Head of caudate nucleus (tissue), 42 donors: ENCODE measurements around the gene SCARF2.
"Not testable (repeated sequence)": the region's sequence is repeated elsewhere in the genome, so short reads cannot be mapped to it uniquely, and the experiment has no call there.

Experiments used
- DNase-seq, 42 donors: peaks; one replicate each; pipeline versions ENCODE4 v3.0.0 to v3.0.0-alpha.2; 2020 to 2021; ENCODE audit warnings: mixed read lengths in 7 of 42
- intact Hi-C: fragments of 100-400 bp; cut with DNase I; formaldehyde crosslinking; loops from one replicate; pipeline ENCODE4 v1.15.0; 2022

Gene SCARF2

DNA sequence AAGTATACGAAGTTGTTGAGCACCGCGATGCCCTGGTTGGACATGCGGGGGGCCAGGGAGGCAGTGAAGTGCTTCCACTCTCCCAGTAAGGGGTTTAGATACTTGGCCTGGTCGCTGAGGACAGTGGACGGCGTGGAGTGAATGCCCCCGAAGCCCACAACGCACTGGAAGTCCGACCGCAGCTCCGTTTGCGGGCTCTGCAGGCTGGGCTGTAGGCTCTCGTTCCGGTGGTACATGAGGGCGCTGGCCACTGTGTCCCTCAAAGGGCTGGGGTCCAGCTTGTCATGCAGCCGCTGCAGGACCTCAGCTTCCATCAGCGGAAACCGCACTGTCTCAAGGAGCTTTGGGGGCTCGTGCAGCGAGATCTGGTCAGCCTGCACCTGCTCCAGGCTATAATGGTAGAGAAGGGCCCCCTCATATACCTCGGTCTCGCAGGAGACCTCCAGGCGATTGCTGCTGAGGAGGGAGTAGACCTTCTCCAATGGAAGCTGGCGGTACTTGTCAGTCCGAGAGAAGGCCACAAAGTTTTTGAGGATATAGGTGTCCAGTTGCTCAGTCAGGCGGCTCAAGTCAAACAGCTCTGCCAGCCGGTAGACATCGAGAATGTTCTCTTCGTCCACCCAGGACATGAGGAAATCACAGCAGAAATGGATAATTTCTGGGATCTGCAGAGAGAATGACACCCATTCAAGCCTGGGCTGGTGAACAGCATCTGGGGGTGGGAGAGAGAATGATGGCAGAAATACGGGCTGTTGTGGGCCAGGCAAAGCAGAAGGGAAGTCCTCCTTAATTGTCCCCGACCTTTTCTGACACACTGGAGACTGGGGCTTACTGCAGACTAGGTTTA lies 27.5 kb upstream of the SCARF2 start:
- intact Hi-C loops: no loop called here
- DNase-seq: no peak

- no peak for DNase-seq
- intact Hi-C loops: no loop called here
These were observed 26.5 kb upstream of the SCARF2 start for GRCh38 chr22:20464096-20464614.

- intact Hi-C loops: no loop called here
These were observed 25.9 kb upstream of the SCARF2 start for GRCh38 chr22:20463324-20464095.

DNA sequence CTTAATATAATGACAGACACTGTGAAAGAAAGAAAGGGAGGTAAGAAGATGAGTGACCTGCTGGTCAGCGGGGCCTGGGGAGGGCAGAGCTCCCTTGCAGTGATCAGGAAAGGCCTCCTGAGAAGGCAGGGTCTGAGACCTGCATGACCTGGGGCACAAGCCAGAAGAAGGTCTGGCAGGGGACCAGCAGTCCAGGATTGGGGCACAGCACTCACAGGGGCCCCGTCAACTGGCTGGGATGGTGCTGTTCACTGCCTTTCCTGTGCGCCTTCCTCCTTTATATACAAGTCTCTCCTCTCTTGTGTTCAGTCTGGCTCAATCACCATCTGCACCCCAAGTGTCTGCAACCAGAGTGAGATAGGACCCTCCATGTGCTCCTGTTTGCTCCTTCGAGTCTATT lies 22.2 kb upstream of the SCARF2 start:
- no peak for DNase-seq
- intact Hi-C loops: no loop called here

More at GRCh38 chr22:20463324-20464095, 25.9 kb upstream of the SCARF2 start:
- DNase-seq: no peak

GRCh38 chr22:20459152-20459542 lies 21.5 kb upstream of the SCARF2 start:
- DNase-seq: no peak
- intact Hi-C loops: no loop called here

DNA sequence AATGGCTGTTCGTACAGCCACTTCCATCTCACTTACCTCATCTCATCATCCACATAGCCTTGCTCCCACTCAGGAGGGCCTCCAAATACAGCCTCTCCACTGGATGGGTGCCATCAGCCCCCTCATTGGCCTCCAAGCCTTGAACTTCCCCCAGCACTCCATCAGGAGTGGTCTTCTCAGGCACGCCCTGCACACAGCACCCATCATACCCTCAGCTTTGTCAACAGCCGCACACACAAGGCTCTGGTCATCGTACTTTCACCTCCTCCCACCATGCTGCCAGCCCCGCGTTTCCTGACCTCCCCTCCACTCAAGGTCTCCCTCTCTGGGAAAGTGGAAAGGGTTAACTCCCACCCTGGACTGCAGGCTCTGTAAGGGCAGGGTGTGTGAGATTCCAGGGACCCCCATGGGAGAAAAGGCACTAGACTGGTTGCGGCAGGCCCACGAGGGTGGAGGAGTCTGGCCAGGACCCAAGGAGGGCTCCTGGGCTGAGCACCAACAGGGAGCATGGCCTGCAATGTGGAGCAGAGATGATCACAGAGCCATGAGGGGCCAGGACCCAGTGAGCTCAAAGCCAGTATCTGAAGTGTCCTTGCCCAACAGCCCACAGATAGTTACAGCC lies 21.0 kb upstream of the SCARF2 start:
- intact Hi-C loops: no loop called here

DNA sequence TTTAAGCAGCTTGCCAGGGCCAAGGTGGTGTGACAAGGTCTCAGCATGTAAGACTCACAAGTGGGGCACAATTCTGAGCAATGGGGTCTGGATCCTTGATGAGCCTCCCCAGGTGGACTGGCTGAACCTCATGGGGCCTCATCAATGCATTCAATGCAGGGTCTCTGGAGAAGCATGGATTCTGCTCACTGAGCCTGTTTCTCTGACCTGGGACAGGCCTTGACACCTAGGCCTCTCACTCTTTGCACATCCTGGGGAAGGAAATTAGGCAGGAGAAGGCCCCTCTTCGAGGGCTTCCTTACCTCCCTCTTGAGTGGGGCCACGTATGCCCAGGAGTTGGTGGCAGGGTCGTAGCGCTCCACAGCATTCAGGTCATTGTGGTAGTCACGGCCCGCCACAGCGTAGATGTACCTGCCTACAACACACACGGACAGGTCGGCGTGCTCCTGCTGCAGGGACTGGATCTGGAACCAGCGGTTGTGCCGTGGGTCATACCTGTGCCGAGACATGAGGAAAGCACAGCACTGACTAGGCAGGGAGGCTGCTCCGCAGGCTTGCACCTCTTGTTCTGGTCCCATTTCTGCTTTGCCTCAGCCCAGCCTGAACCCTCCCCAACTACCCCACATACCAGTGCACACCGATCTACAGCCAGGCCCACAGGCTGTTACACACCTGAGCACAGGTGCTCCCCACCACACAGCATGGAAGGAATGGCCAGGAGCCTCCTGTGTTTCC lies 20.0 kb upstream of the SCARF2 start:
- intact Hi-C loops: loop anchor here (2.0 kb wide), 1 partner anchor 39 kb away; no protein-coding TSS in a partner anchor
- DNase-seq: no peak

More for the DNA sequence above, 21.0 kb upstream of the SCARF2 start:
- DNase-seq: no peak

DNA sequence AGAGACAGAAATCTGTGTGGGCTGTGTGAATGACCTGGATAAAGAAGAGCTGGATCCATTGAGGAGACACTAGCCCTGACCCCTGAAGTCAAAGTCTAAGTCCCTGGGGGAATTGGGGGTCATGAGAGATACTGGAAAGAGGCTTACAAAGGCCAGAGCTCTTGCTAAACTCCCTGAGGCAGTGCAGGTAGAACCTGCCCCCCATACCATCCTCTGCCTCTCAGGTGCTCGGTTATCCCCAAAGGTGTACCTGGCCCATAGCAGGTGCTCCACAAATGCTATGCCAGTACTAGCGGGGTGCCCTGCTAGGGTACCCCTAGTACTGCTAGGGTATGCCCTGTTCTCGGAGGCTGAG lies 19.1 kb upstream of the SCARF2 start:
- intact Hi-C loops: loop anchor here (2.0 kb wide), 1 partner anchor 38 kb away; no protein-coding TSS in a partner anchor
- no peak for DNase-seq

- intact Hi-C loops: loop anchor here (2.0 kb wide), 1 partner anchor 37 kb away; no protein-coding TSS in a partner anchor
These were observed 18.6 kb upstream of the SCARF2 start for GRCh38 chr22:20456064-20456721.

DNA sequence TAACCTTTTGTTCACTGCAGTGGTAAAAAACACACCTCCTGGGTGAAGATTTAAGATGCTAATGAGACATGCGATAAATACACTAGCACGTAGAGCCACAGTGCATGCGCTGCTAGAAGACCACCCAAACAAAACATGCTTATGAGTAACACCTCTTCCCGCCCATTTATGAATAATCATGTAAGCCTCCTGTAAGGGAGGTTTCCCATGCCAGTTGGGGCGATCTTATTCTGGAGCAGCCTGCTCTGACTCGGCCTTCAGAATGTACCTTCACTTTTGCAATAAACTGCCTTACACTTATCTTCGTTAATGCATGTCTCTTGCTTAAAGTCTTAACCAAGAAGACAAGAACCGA lies 18.1 kb upstream of the SCARF2 start:
- intact Hi-C loops: loop anchor here (2.0 kb wide), 1 partner anchor 37 kb away; no protein-coding TSS in a partner anchor
- DNase-seq: no peak

More at GRCh38 chr22:20456064-20456721, 18.6 kb upstream of the SCARF2 start:
- DNase-seq: peak; percentile 66 to 90 (median 79)

GRCh38 chr22:20453222-20453621 lies 15.6 kb upstream of the SCARF2 start:
- DNase-seq: no peak
- intact Hi-C loops: no loop called here

DNA sequence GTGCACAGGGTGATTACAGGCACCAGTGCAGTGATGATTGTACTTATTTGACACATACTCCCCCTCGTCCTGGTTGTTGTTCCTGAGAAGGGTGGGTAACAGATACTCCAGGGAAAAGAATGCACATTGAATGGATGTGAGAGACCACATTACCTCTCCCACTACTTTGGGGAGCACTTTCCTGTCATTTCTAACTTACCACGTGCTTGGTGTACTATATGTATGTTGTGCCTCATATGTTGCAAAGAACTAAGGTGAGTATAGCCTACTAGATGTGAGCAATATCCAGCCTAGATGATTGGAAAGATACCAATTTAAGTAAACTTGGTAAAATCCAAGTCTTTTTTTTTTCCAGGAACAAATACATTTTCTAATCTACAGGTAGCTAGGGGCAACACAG lies 14.3 kb upstream of the SCARF2 start:
- DNase-seq: no peak
- intact Hi-C loops: no loop called here

DNA sequence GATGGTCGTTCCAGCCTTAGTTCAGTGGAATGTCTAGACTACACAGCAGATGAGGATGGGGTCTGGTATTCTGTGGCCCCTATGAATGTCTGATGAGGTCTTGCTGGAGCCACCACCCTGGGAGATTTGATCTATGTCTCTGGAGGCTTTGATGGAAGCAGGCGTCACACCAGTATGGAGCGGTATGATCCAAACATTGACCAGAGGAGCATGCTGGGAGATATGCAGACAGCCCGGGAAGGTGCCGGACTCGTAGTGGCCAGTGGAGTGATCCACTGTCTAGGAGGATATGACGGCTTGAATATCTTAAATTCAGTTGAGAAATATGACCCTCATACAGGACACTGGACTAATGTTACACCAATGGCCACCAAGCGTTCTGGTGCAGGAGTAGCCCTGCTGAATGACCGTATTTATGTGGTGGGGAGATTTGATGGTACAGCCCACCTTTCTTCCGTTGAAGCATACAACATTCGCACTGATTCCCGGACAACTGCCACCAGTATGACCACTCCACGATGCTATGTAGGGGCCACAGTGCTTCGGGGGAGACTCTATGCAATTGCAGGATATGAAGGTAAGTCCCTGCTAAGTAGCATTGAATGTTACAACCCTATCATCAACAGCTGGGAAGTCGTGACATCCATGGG lies 13.6 kb upstream of the SCARF2 start:
- intact Hi-C loops, DNase-seq: not testable (repeated sequence)

- intact Hi-C loops: no loop called here
- no peak for DNase-seq
These were observed 12.9 kb upstream of the SCARF2 start for GRCh38 chr22:20450551-20450906.

DNA sequence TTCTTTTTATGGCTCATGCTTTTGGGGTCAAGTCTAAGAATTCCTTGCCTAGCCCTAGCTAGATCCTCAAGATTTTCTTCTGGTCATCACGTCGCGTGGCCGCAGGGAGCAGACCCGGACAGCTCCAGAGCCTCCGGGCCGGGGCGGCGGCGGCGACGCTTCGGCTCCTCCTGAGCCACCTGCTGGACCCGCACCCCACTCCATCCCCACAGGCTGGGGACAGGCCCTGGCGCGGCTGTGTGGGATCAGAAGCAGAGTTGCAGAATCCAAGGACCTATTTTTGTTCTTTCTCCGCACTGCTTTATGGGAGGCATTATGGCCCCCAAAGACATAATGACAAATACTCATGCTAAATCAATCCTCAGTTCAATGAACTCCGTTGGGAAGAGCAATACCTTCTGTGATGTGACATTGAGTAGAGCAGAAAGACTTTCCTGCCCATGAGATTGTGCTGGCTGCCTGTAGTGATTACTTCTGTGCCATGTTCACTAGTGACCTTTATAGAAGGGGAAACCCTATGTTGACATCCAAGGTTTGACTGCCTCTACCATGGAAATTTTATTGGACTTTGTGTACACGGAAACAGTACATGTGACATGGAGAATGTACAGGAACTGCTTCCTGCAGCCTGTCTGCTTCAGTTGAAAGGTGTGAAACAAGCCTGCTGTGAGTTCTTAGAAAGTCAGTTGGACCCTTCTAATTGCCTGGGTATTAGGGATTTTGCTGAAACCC lies 12.4 kb upstream of the SCARF2 start:
- DNase-seq: no peak
- intact Hi-C loops: no loop called here

- intact Hi-C loops: no loop called here
- DNase-seq: no peak
These were observed 11.0 kb upstream of the SCARF2 start for GRCh38 chr22:20448630-20449029.

DNA sequence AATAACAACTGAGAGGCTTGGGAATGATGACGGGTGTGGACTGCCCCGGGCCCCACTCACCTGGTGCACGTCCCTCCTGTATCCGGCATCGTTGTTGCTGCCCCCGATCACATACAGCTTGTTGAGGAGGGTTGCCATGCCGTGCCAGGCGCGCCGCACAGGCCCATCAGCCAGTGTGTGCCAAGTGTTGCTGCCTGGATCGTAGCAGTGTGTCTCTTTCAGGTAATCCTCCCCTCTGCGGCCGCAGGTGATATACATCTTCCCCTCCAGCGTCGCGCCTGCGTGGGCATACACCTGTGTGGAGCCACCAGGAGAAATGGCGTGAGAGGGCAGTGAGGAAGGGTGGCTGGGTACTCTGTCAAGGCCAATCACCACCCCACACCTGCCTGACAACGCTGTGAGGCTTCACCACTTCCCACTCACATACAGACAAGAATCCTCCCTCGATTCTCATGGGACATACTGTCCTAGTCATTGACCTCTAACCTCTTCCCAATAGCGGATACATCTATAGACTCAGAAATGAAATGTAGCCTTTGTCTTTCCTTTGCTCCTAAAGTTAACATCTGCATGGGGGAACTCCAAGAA lies 8.9 kb upstream of the SCARF2 start:
- intact Hi-C loops: no loop called here
- no peak for DNase-seq
